HL-60/S4 treated with retinoic acid at 250 ng/mL for 4 days and 3 days (cell line): ENCODE measurements around the gene PHC3.
"Not testable (repeated sequence)": the region's sequence is repeated elsewhere in the genome, so short reads cannot be mapped to it uniquely, and the experiment has no call there.

Experiments
- in situ Hi-C: fragments of 300-500 bp; cut with MboI; formaldehyde crosslinking; loops from 2 replicates; pipeline ENCODE4 v1.7.0; 2022; ENCODE audit warnings: low sequenced_read_pairs

The PHC3 gene

GRCh38 chr3:170132335-170132734, 49.2 kb downstream of the PHC3 start:
- in situ Hi-C loops, result no loop called here

- in situ Hi-C loops, result no loop called here
These were observed 51.0 kb downstream of the PHC3 start for GRCh38 chr3:170130532-170130931.

GRCh38 chr3:170128977-170129431, 52.5 kb downstream of the PHC3 start:
- in situ Hi-C loops, result no loop called here

- in situ Hi-C loops, result no loop called here
These were observed 53.1 kb downstream of the PHC3 start for GRCh38 chr3:170128259-170128976.

GRCh38 chr3:170117134-170117533, 64.4 kb downstream of the PHC3 start:
- in situ Hi-C loops, result no loop called here

GRCh38 chr3:170114165-170114564, 67.4 kb downstream of the PHC3 start:
- in situ Hi-C loops, result not testable (repeated sequence)

GRCh38 chr3:170111147-170111771, 70.3 kb downstream of the PHC3 start:
- in situ Hi-C loops, result no loop called here

- in situ Hi-C loops, result no loop called here
These were observed 71.8 kb downstream of the PHC3 start for GRCh38 chr3:170109579-170110293.

- in situ Hi-C loops, result no loop called here
These were observed 72.6 kb downstream of the PHC3 start for GRCh38 chr3:170108955-170109354.

GRCh38 chr3:170107941-170108340, 73.6 kb downstream of the PHC3 start:
- in situ Hi-C loops, result no loop called here

GRCh38 chr3:170102431-170102830, 79.1 kb downstream of the PHC3 start:
- in situ Hi-C loops, result no loop called here

- in situ Hi-C loops, result no loop called here
These were observed 80.6 kb downstream of the PHC3 start for GRCh38 chr3:170100944-170101343.

- in situ Hi-C loops, result no loop called here
These were observed 82.8 kb downstream of the PHC3 start for GRCh38 chr3:170098753-170099152.

GRCh38 chr3:170096342-170096741, 85.2 kb downstream of the PHC3 start:
- in situ Hi-C loops, result no loop called here

GRCh38 chr3:170095771-170096170, 85.8 kb downstream of the PHC3 start:
- in situ Hi-C loops, result no loop called here

GRCh38 chr3:170092907-170093306, 88.6 kb downstream of the PHC3 start:
- in situ Hi-C loops, result no loop called here

GRCh38 chr3:170090601-170090981, 90.9 kb downstream of the PHC3 start:
- in situ Hi-C loops, result no loop called here

- in situ Hi-C loops, result no loop called here
These were observed 91.5 kb downstream of the PHC3 start for GRCh38 chr3:170089862-170090600.

- in situ Hi-C loops, result no loop called here
These were observed 96.1 kb downstream of the PHC3 start for GRCh38 chr3:170085396-170085795.

GRCh38 chr3:170083343-170083742, 98.2 kb downstream of the PHC3 start:
- in situ Hi-C loops, result no loop called here

GRCh38 chr3:170081079-170081741, 100.3 kb downstream of the PHC3 start:
- in situ Hi-C loops, result no loop called here
